ENCODE results near the gene CTBP2. TPM values are rescaled to one million over a fixed set of nuclear protein-coding genes. Genes with fewer than 3 reads are reported as not detected.

CTBP2 gene
- total and polyA plus RNA-seq, 8 donors: 21.4 to 60.8 (median 31.1) TPM

DNA sequence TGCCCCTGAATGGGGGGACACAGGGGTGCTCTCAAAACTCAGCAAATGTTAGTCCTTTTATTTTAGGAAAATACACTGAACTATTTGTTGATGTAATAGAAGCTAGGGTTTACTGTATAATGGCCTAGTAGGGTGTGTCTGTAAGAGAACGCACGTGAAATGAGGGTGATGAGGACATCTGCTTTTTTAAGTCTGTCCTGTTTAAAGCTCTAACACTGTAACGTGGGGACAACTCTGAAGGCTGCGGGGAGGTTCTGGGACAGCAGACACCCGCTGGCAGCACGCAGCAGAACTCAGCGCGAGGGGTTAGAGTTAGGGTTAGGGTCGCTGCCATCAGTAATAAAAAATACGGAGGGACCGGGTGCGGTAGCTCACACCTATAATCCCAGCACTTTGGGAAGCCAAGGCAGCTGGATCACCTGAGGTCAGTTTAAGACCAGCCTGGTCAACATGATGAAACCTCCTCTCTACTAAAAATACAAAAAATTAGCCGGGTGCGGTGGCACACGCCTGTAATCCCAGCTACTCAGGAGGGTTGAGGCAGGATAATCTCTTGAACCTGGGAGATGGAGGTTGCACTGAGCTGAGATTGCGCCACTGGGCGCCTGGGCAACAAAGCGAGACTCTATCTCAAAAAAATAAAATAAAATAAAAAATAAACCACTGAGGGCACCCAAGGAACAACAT is 98.0 kb downstream of the CTBP2 start:
- ATAC-seq (no peak), DNase-seq (peak in 1 of 6 donors; percentile 15), FAIRE-seq (no peak)
- no peaks in the 10 kb centered on the region for H3K9me3 ChIP-seq
- TF ChIP-seq CTCF (IDR thresholded peaks at IDR 0.05): no peak
- 88 to 91% methylated on average over 18 of the region's 18 CpGs for whole genome bisulfite sequencing, 2 donors
- no peaks in the 10 kb centered on the region for H3K36me3 ChIP-seq
- H3K4me1 ChIP-seq: peaks cover 15 to 40% (median 31%) of the 10 kb centered on the region in 3 donors
- H3K27ac ChIP-seq: no peak overlapping the region
- intact Hi-C loops (cut with DNase I): no loop called here
- no peaks in the 10 kb centered on the region for H3K27me3 ChIP-seq
- no peak overlapping the region for H3K4me3 ChIP-seq

GRCh38 chr10:125061557-125062226 is 98.7 kb downstream of the CTBP2 start:
- intact Hi-C loops (cut with DNase I): no loop called here

GRCh38 chr10:125060826-125061556 is 99.4 kb downstream of the CTBP2 start:
- Histone ChIP-seq H3K36me3 (no peaks in the 10 kb centered on the region), H3K4me1 (peaks cover 15 to 52% (median 26%) of the 10 kb centered on the region in 3 donors), H3K9me3 (no peaks in the 10 kb centered on the region), H3K27me3 (no peaks in the 10 kb centered on the region), H3K4me3 (no peak overlapping the region), H3K27ac (peak overlapping the region in 3 of 4 donors; percentile 15 to 54 (median 36))
- peak; percentile 66 to 78 (median 72) for TF ChIP-seq CTCF (IDR thresholded peaks at IDR 0.05)
- 17 to 18% methylated on average over 21 of the region's 21 CpGs for WGBS, 2 donors
- DNase-seq (peak; percentile 73 to 93 (median 83)), ATAC-seq (peak; percentile 71 to 85 (median 84)), FAIRE-seq (no peak)
- intact Hi-C loops (cut with DNase I): no loop called here

More at GRCh38 chr10:125061557-125062226, 98.7 kb downstream of the CTBP2 start:
- no peak for TF ChIP-seq CTCF (IDR thresholded peaks at IDR 0.05)
- 64 to 71% methylated on average over 21 of the region's 21 CpGs for WGBS, 2 donors
- ATAC-seq: no peak
- Histone ChIP-seq H3K27me3 (no peaks in the 10 kb centered on the region), H3K36me3 (no peaks in the 10 kb centered on the region), H3K4me3 (no peak overlapping the region), H3K9me3 (no peaks in the 10 kb centered on the region), H3K4me1 (peaks cover 15 to 47% (median 26%) of the 10 kb centered on the region in 3 donors), H3K27ac (peak overlapping the region in 3 of 4 donors; percentile 15 to 54 (median 36))
- no peak for FAIRE-seq
- DNase-seq: peak in 1 of 6 donors; percentile 53

DNA sequence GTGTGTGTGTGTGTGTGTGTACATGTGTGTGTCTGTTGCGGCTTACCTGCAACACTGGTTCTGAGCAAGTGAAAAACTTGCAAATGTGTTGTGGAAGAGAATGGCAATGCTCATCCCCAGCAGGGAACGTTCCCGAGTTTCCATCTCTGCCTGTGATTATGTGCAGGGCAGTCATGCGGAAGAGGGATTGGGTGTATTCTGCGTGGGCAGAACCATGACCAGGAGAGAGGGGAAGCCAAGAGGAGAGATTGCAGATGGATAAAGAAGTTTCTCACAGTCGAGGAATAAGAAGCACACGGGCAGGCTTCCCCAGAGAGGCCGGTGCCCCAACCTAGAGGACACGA is 99.9 kb downstream of the CTBP2 start:
- TF ChIP-seq CTCF (IDR thresholded peaks at IDR 0.05): no peak
- no peak overlapping the region for H3K4me3 ChIP-seq
- FAIRE-seq (no peak), ATAC-seq (peak; percentile 2 to 5 (median 4)), DNase-seq (no peak)
- H3K4me1 ChIP-seq: peaks cover 12 to 47% (median 26%) of the 10 kb centered on the region in 3 donors
- intact Hi-C loops (cut with DNase I): no loop called here
- H3K27me3 ChIP-seq: no peaks in the 10 kb centered on the region
- no peaks in the 10 kb centered on the region for H3K36me3 ChIP-seq
- peak overlapping the region in 3 of 4 donors; percentile 15 to 54 (median 36) for H3K27ac ChIP-seq
- no peaks in the 10 kb centered on the region for H3K9me3 ChIP-seq
- WGBS, 2 donors: 35 to 36% methylated on average over 9 of the region's 9 CpGs
